Body of pancreas (tissue), 4 donors: ENCODE data around the gene CYP4F2. TPM values are rescaled to one million over a fixed set of nuclear protein-coding genes. Genes with fewer than 3 reads are reported as not detected.
"Not testable (repeated sequence)": the region's sequence is repeated elsewhere in the genome, so short reads cannot be mapped to it uniquely, and the experiment has no call there.

Experiments used
- ATAC-seq: fragments of 150-250 bp; one replicate; pipeline ENCODE4 v1.9.1; 2016
- DNase-seq, 4 donors: peaks; one replicate each; pipeline ENCODE4 v3.0.0-alpha.2; 2019
- H3K27ac ChIP-seq, 4 donors: fragments of 200-600 bp; sonication (generic); 1 replicate in 3 of 4; 2 replicates in 1 of 4; pipeline versions ENCODE4 v1.5.1 to v1.6.1; 2016 to 2019; ENCODE audit warnings: mild to moderate bottlenecking in 1 of 4, mixed read lengths in 1 of 4, moderate library complexity in 1 of 4
- H3K27me3 ChIP-seq, 2 donors: fragments of 200-600 bp; sonication (generic); one replicate each; pipeline ENCODE4 v1.6.0; 2016; ENCODE audit warnings: mild to moderate bottlenecking in 1 of 2
- H3K36me3 ChIP-seq, 2 donors: fragments of 200-600 bp; sonication (generic); replicated peaks in 1 of 2; 2 replicates each; pipeline ENCODE4 v1.5.1; 2016; ENCODE audit warnings: low read depth in 2 of 2; ENCODE audit not compliant: insufficient read depth in 1 of 2
- H3K4me1 ChIP-seq: fragments of 200-600 bp; sonication (generic); one replicate; pipeline ENCODE4 v1.6.0; 2016
- H3K4me3 ChIP-seq, 2 donors: fragments of 200-600 bp; sonication (generic); 1 replicate in 1 of 2; 2 replicates in 1 of 2; pipeline ENCODE4 v1.5.1; 2016 to 2019
- H3K9me3 ChIP-seq, 3 donors: fragments of 200-600 bp; sonication (generic); 1 replicate in 2 of 3; 2 replicates in 1 of 3; pipeline ENCODE4 v1.5.1; 2016
- POLR2A ChIP-seq, 3 donors: fragments of 450-650 bp; IDR thresholded peaks; one replicate each; pipeline ENCODE4 v1.6.1; 2016; ENCODE audit warnings: antibody characterized with exemption in 3 of 3, mild to moderate bottlenecking in 2 of 3
- WGBS, 2 donors: methylation state at CpG; one replicate each; pipeline ENCODE4 v1.1.5; 2017; 5-methylcytosine and 5-hydroxymethylcytosine counted together
- intact Hi-C: fragments of 100-400 bp; cut with DNase I; formaldehyde crosslinking; loops from one replicate; pipeline ENCODE4 v1.15.1; 2023
- total RNA-seq, 2 donors: library from RNA; depleted of rRNA; stranded (reverse); fragments of >200 nt; gene quantifications; one replicate each; pipeline ENCODE4 v1.1.0, GENCODE V29; 2016
- TF ChIP-seq, protein P1 (sequence below), 7 experiments: fragments of 450-650 bp in 4 of 7; fragments of 200-600 bp in 3 of 7; sonication (generic) in 3 of 7; IDR thresholded peaks; one replicate each; pipeline ENCODE4 v1.5.1; 2016 to 2019; ENCODE audit warnings: antibody characterized with exemption in 7 of 7

Gene CYP4F2
- total RNA-seq, 2 donors from 2014 or later, result not detected

DNA sequence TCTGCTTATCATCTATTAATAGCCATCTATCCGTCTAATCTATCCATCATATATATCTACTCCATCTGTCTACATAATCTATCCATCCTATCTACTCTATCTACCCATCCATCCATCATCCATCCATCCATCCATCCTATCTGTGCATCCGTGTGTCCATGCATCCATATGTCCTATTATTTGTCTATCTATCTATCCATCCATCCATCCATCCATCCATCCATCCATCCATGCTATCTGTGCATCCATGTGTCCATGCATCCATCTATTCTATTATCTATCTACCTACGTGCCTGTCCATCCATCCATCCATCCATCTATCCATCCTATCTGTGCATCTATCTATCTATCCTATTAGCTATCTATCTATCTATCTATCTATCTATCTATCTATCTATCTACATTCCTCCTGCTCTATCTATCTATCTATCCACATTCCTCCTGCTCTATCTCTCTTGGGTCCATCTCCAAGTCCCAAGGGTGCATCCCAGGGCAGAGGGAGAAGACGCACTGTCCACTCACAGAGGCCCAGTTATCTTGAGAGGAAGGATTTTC, 1.9 kb downstream of the CYP4F2 start:
- ATAC-seq, result no peak
- 71% methylated on average over 4 of the region's 4 CpGs for WGBS, 2 donors
- H3K27ac ChIP-seq, result no peak overlapping the region
- peaks cover 0 to 3% of the 10 kb centered on the region in 2 donors for H3K27me3 ChIP-seq
- TF ChIP-seq, protein P1, sequence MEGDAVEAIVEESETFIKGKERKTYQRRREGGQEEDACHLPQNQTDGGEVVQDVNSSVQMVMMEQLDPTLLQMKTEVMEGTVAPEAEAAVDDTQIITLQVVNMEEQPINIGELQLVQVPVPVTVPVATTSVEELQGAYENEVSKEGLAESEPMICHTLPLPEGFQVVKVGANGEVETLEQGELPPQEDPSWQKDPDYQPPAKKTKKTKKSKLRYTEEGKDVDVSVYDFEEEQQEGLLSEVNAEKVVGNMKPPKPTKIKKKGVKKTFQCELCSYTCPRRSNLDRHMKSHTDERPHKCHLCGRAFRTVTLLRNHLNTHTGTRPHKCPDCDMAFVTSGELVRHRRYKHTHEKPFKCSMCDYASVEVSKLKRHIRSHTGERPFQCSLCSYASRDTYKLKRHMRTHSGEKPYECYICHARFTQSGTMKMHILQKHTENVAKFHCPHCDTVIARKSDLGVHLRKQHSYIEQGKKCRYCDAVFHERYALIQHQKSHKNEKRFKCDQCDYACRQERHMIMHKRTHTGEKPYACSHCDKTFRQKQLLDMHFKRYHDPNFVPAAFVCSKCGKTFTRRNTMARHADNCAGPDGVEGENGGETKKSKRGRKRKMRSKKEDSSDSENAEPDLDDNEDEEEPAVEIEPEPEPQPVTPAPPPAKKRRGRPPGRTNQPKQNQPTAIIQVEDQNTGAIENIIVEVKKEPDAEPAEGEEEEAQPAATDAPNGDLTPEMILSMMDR (IDR thresholded peaks at IDR 0.05), result no peak
- no peak for TF ChIP-seq POLR2A (IDR thresholded peaks at IDR 0.05)
- H3K9me3 ChIP-seq, result no peaks in the 10 kb centered on the region
- intact Hi-C loops, result no loop called here
- no peak overlapping the region for H3K4me3 ChIP-seq
- DNase-seq, result no peak
- no peaks in the 10 kb centered on the region for H3K36me3 ChIP-seq
- no peaks in the 10 kb centered on the region for H3K4me1 ChIP-seq

DNA sequence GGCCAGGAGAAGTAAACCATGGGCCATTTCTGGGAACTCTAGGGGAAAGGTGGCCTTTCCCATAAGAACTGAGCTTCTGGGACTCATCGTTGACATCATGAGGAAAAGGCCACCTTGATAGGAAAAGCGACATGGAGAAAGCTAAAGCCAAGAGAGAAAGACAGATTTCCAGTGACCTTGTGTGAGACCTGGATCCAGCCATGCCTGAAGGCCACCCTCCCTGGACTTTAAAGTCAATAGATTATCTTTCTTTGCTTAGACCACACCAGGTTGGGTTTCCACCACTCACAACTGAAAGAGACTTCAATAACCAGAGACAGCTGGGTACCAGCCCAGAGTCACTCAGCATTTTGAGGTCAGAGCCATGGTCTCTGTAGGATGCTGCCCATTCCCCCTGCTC, 3.5 kb downstream of the CYP4F2 start:
- no peaks in the 10 kb centered on the region for H3K9me3 ChIP-seq
- TF ChIP-seq POLR2A (IDR thresholded peaks at IDR 0.05), result no peak
- TF ChIP-seq, protein P1 (IDR thresholded peaks at IDR 0.05), result no peak
- no peaks in the 10 kb centered on the region for H3K4me1 ChIP-seq
- intact Hi-C loops, result no loop called here
- H3K36me3 ChIP-seq, result no peaks in the 10 kb centered on the region
- peaks cover 0 to 3% of the 10 kb centered on the region in 2 donors for H3K27me3 ChIP-seq
- no peak for DNase-seq
- no peak overlapping the region for H3K27ac ChIP-seq
- no peak overlapping the region for H3K4me3 ChIP-seq
- no peak for ATAC-seq
- 86% methylated on average over 2 of the region's 2 CpGs for WGBS, 2 donors

DNA sequence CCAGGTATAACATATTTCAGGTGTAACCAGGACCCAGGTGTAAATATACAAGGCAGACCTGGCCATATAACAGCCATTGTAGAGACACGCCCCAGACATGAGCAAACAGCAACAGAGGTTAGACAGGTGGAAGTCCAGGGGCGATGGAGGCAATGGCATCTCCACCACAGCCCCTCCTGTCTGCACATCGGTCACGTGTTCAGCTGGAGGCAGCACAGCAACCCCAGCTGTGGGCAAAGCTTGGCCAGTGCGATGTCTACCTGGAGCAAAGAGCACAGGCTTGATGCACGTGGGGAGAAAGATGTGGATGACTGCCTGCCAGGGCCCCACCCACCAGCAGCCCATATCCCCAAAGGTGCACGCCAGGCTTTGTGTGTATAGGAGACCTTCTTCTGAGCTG, 4.4 kb downstream of the CYP4F2 start:
- Histone ChIP-seq H3K36me3 (no peaks in the 10 kb centered on the region), H3K4me1 (no peaks in the 10 kb centered on the region), H3K27me3 (peaks cover 0 to 3% of the 10 kb centered on the region in 2 donors), H3K4me3 (no peak overlapping the region), H3K9me3 (no peaks in the 10 kb centered on the region), H3K27ac (no peak overlapping the region)
- TF ChIP-seq, protein P1 (IDR thresholded peaks at IDR 0.05), result no peak
- no peak for TF ChIP-seq POLR2A (IDR thresholded peaks at IDR 0.05)
- intact Hi-C loops, result no loop called here
- no peak for ATAC-seq
- WGBS, 2 donors, result 56 to 67% methylated on average over 6 to 7 of the region's 7 CpGs
- DNase-seq, result no peak

DNA sequence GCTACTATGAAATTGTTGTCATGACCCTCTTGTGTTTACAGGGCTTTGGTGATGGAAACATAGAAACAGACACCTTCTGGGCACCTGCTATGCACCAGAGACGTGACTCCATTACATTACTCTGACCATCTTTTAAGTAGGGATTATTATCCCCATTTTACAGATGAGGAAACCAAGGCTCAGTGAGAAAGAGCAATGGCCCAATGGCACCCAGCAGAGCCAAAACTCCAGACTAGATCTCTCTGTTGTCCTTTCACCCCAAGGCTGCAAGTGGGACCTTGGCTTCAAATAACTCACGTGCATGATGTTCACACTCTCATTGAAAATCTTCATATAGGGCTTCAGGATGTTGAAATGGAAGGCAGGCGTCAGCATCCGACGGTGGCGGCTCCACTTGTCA, 5.9 kb downstream of the CYP4F2 start:
- intact Hi-C loops, result no loop called here
- whole genome bisulfite sequencing, 2 donors, result 57 to 76% methylated on average over 5 to 6 of the region's 6 CpGs
- Histone ChIP-seq H3K4me3 (no peak overlapping the region), H3K27me3 (no peaks in the 10 kb centered on the region), H3K27ac (no peak overlapping the region), H3K4me1 (no peaks in the 10 kb centered on the region), H3K36me3 (no peaks in the 10 kb centered on the region), H3K9me3 (no peaks in the 10 kb centered on the region)
- TF ChIP-seq POLR2A (IDR thresholded peaks at IDR 0.05), result no peak
- TF ChIP-seq, protein P1 (IDR thresholded peaks at IDR 0.05), result no peak
- ATAC-seq (no peak), DNase-seq (no peak)

DNA sequence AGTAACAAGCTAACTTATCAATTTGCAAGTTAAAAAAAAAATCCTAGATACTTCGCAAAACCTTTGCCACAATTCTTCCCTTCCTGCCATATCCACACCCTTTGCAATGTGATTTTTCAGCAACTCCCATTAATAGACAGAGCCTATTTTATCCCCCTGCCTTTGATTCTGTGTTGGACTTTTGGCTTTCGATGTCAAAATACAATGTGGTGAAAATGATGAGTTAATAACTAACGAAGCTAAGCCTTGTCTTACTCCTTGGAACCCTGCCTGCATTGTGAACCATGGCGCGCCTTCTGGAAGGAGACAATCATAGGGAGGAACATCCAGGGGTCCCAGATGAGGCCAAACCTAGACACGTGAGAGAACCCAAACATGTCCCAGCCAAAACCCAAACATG, 6.4 kb downstream of the CYP4F2 start:
- ATAC-seq, result no peak
- no peaks in the 10 kb centered on the region for H3K4me1 ChIP-seq
- DNase-seq, result no peak

DNA sequence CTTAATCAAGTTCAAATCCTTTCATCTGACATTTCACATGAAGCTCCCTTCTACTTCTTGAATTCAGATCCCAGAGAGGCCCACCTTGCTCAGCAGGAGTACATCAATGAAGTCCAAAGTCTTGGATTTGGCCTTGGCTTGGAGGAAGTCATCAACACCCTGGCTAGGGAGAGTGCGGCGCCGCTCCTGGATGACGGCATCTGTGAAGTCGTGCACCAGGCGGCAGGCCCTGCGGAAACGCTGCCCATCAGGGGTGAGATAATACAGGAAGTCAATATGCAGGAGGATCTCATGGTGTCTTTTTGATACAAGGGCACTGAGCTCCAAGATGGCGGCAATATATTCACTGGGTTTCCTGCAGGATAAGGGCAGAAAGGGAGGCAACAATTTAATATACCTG, 8.5 kb downstream of the CYP4F2 start:
- DNase-seq, H3K36me3 ChIP-seq, intact Hi-C loops, H3K27me3 ChIP-seq, H3K4me1 ChIP-seq, ATAC-seq, H3K27ac ChIP-seq, H3K4me3 ChIP-seq, H3K9me3 ChIP-seq: not testable (repeated sequence)
- 73 to 89% methylated on average over 2 to 9 of the region's 9 CpGs for WGBS, 2 donors

More for the DNA sequence above, 6.4 kb downstream of the CYP4F2 start:
- H3K27me3 ChIP-seq, result no peaks in the 10 kb centered on the region
- no peaks in the 10 kb centered on the region for H3K9me3 ChIP-seq
- TF ChIP-seq POLR2A (IDR thresholded peaks at IDR 0.05), result no peak
- TF ChIP-seq, protein P1 (IDR thresholded peaks at IDR 0.05), result no peak
- H3K4me3 ChIP-seq, result no peak overlapping the region
- no peaks in the 10 kb centered on the region for H3K36me3 ChIP-seq
- intact Hi-C loops, result no loop called here
- WGBS, 2 donors, result 61 to 68% methylated on average over 6 of the region's 6 CpGs
- no peak overlapping the region for H3K27ac ChIP-seq
